ENCODE results near the gene HSPA9. TPM values are rescaled to one million over a fixed set of nuclear protein-coding genes. Genes with fewer than 3 reads are reported as not detected.

HSPA9 gene
- total RNA-seq, 1 donor from 2014 or later: 307 TPM

DNA sequence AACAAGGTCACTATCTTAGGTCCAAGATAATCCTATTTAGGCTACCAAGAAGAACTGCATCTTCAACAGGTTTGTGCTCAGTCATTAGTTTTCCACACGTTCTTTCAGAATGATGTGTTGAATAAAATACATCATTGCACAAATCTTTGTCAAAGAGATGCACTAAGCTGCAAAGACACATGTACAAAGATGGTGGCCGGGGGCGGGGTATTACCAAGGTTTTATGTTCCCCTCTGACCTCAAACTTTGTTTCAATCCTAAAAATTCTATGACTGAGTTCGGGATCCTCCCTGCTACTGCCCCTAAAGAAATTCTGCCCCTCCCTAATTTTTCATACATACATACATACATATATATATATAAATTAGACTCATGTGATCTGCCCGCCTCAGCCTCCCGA, 14.2 kb downstream of the HSPA9 start:
- no peak for DNase-seq

DNA sequence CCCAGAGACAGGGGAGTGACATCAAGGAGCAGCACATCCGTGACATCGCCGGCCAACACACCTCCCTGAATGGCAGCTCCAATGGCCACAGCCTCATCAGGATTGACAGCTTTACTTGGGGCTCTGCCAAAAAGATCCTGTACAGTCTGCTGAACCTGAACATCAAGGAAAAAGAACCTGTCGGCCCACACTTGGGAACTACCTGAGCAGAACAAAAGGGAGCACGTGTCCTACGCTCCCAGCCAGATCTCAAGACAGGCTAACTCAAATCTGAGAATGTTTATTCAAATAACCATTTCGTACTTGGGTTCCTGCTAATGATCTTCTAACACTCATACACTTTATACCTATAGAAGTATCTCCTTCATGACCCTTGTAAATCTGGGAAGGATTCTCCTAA, 15.3 kb downstream of the HSPA9 start:
- peak; percentile 23 for DNase-seq

DNA sequence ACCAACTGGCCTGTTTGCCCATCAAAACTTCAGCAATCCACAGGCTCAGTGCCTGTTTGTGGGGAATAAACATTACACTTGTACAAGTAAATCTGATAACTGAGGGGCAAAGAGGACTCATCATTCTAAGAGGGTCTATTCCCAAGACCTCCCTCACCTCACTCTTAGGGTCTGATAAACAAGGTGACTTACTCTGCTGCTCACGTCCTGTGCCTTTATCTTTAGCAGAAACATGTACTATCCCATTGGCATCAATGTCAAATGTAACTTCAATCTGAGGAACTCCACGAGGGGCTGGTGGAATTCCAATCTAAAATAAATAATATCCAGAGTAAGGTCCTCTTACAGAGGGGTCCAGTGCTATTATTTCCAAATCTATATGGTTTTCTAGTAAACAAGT, 17.5 kb downstream of the HSPA9 start:
- no peak for DNase-seq

DNA sequence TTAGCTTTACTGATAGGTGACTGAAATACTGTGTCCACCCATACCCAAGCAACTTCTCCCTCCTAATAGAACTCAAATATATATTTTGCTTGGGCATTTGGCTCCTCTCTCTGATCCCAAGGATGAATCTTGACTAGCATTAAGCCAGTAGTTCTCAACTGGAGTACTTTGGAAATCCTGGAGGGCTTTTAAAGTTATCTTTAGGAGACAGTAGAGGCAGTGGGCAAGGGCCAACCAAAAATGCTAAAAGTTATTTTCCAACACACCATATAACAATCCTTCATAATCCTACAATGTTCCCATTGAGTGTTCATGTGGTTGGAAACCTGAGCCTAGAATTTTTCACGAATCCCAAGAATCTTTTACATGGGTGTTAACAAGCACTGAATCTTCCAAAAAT, 21.1 kb downstream of the HSPA9 start:
- DNase-seq: no peak

DNA sequence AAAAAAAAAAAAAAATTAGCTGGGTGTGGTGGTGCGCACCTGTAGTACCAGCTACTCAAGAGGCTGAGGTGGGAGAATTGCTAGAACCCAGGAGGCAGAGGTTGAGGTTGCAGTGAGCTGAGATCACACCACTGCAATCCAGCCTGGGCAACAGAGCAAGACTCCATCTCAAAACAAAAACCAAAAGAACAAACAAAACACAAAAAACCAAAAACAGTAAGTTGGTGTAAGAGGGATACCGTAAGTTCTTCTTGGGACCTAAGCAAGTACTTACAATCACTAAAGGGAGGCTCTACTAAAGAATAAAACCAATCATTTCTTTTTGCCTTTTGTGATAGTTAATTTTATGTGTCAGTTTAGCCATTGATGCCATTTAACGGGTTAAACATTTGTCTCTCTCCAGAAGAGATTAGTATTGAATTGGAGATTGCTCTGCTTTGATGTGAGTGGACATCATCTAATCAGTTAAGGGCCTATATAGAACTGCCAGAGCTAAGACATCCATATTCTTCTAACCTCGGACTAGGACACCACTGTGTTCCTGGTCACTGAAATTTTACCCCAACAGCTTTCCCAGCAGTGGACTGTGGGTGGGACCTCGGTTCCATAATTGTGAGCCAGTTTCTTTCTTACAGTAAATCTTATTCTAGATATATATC, 21.6 kb downstream of the HSPA9 start:
- no peak for DNase-seq

DNA sequence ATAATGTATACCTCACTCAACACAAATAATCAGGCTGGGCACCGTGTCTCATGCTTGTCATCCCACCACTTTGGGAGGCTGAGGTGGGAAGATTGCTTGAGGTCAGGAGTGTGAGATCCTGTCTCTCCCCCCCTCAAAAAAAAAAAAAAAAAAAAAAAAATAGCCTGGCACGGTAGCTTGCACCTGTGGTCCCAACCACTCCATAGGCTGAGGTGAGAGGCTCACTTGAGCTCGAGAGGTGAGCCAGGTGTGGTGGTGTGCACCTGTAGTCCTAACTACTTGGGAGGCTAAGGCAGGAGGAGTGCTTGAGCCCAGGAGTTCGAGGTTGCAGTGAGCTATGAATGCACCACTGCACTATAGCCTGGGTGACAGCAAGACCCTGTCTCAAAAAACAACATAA, 22.5 kb downstream of the HSPA9 start:
- DNase-seq: no peak

DNA sequence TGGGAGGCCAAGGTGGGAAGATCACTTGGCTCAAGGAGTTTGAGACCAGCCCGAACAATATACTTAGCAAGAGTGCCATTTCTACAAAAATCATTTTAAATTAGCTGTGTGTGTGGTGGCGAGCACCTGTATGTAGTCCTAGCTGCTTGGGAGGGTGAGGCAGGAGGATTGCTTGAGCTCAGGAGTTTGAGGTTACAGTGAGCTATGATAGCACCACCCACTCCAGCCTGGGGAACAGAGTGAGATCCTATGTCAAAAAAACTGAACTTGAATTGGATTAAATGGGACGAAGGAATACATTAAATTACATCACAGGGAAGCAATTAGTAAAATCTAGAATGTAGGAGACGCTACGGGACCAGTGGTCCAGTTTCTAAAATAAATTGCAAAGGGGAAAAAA, 25.8 kb downstream of the HSPA9 start:
- no peak for DNase-seq

DNA sequence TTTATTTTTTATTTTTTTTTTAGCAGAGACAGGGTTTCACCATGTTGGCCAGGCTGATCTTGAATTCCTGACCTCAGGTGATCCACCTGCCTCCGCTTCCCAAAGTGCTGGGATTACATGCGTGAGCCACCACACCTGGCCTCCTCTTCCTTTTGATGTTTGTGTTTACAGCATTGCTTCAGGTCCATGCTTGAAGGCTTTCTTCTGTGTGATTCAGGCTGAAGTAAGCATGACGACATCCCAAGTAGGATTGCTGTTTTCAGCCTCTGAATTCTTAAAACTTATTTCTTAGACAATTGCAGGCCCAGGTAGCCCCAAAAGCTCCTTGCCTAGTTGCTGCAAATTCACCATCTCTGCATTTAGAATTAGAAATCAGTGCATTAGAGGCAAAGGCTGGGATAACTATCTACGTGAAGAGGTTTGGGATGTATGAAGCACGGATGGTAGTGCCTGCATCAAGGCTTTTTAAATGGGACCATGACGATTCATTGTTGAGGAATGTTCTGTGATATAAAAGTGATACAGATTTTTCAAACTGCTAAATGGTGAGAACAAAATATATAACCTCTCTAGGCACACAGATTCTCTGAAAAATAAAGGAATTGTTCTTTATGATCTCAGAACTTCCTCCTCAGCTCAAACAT, 29.2 kb downstream of the HSPA9 start:
- no peak for DNase-seq

DNA sequence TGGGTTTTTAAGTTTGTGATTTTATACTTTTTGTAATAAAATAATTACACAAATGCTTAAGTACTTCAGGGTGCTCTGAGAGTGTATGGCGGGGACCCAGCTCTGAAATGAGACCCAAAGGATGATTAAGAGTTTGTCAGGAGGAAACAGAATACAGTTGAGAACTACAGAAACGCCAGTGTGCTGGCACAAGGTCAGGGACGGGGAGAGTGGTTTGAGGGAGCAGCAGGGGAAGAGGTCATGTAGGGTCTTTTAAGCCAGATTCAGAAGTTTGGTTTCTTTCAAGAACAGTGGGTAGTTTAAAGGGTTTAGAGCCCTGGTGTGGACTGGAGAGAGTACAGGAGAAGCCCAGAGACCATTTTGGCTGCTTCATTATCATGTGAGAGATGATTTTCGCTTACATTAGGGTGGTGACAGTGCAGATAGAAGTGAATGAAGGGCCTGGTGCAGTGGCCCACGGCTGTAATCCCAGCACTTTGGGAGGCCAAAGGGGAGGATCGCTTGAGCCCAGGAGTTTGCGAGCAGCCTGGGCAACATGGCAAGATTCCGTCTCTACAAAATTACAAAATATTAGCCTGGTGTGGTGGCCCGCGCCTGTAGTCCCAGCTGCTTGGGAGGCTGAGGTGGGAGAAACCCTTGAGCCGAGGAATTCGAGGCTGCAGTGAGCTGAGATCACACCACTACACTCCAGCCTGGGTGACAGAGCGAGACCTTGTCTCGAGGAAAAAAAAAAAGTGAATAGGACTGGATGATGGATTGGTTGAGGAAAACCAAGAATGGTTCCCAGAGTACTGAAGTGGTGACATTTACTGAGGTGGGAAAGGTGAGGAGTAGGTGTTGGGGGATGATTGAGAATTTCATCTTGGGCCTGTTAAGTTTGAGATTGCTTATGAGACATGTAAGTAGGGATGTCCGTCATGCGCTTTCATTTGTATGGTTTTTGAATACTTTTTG, 30.7 kb downstream of the HSPA9 start:
- peak; percentile 20 for DNase-seq

DNA sequence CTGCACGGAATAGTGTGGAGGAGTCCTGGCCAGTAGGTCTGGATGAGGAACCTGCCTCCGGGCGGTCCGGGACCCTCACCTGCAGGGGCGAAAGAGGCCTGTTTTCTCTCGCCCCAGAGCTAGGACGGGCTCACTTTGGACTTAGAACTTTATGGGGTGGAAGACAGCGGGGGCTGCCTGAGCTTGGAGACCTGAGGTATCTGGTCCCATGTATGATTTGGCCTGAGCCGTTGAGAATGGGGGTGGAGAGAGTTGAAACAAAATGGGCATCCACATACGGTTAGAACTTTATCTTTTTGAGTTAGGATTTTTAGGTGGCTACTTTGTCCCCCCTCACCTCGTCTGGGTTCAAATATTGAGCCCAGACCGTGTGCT, 31.5 kb downstream of the HSPA9 start:
- DNase-seq: no peak

DNA sequence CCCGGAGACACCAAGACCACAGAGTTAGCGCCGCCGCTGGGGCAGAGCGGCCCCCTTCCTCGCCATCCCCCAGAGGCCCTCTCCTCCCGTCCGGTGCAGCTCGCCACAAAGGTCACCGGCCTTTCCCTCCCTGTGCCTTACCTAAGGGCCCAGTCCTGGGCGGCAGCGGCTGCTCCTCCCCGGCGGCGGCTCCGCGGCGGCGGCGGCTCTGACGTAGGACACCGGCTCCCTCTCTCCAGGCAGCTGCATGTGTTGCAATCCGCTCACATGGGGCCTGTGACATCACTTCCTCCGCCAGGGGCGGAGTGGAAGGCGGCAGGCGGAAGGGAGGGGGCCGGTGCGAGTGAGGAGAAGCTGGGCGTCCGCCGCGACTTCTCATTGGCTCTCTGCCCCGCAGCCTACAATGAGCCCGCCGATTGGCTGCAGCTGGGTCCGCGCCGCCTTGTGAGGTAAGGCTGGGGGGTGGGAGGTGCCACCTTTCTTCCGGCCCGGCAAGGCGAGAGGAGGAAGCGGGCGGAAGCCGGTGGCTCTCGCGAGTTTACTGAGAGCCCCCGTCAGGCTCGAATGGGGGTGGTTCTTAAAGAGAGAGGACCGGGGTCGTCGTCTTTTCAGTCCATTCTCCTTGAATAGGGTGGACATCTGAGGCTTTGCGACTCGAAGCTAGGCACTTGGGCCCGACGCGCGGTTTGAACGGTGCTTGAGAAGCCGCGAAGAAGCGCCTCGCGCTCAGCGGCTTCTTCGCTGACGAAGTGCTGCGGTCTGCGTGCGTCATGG, 32.1 kb downstream of the HSPA9 start, which contains the start of gene ETF1:
TSS of gene ETF1 (minus strand) at position 281 of the 774 bp plus-strand sequence. CDS start 318 bp downstream, outside the sequence.
- peak; percentile 100 for DNase-seq

DNA sequence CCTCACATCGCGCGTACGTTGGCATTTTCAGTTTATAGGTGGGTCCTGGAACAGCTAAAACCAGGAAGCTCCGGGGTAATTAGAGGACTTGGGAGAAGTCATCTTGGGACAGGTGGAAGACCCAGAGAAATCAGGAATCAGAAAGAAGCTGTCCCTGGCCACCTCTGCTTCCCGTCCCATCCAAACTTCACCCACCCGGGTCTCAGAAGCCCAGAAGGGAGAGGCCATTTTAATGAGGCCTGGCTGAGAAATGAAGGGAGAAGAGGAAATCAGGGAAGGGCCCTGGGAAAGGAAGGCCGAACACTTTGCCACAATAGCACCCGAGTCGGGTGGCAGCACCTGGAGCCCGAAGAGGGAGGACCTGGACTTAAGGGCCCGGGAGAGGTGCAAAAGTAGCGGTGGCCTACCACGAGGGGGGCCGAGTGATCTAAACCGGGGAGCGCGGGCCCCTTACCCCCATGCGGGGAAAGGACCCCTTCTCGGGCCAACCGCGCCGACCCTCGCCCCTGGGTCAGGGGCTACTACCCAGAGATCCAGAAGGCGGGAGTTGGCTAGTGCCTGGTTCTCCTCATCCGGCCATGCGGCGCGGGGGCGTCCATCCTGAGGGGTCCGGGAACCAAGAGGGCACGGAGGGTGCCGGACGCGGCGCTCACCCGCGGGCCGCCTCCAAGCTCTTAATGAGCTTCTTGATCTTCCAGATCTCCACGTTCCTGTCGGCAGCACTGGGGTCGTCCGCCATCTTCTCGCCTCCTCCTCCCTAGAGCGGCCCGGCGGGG, 32.8 kb downstream of the HSPA9 start:
- DNase-seq: peak; percentile 20

DNA sequence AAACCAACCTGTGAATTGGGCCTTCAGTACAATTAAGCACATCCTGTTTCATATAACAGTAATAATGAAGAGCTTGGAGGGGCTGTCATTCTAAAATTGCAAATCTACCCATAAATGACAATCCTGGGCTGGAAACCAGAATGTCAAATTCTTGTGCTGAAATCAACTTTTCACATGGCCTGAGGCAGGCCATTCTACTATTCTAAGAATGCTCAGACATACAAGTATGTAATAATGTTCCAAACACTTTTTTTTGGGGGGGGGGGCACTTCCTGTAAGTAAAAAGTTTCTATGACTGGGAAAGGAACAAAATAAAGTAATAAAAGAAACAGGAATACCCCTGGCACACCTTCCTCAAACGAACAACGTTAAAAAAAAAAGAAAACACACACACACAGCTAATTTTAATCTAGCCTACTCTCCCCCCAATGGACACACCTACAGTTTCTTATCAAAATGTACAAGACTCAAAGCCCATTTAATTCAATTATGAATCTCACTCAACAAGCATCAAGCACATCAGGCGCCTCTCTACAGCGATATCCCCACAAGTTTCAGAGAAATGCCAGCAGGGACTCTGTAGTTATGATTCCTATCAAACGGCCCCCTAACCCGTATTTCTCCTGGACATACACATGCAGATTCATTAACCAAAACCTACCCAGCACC, 33.6 kb downstream of the HSPA9 start:
- peak; percentile 17 for DNase-seq

DNA sequence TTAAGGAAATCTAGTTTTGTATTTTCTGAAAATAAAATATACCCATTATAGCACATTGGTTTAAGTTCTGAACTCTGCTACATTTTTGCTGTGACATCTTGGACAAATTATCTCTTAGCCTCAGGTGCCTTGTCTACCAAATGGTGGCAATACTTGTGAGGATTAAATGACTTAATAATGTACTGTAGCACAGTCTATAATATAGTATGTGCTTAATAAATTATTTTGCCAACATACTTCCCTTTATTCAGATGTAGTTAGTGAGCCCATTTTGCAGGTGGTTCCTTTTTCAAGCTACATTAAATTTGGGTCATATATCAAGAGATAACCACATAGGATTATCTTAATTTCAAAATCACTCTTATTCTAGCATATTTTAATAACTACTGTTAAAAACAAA, 35.4 kb downstream of the HSPA9 start:
- DNase-seq: no peak

DNA sequence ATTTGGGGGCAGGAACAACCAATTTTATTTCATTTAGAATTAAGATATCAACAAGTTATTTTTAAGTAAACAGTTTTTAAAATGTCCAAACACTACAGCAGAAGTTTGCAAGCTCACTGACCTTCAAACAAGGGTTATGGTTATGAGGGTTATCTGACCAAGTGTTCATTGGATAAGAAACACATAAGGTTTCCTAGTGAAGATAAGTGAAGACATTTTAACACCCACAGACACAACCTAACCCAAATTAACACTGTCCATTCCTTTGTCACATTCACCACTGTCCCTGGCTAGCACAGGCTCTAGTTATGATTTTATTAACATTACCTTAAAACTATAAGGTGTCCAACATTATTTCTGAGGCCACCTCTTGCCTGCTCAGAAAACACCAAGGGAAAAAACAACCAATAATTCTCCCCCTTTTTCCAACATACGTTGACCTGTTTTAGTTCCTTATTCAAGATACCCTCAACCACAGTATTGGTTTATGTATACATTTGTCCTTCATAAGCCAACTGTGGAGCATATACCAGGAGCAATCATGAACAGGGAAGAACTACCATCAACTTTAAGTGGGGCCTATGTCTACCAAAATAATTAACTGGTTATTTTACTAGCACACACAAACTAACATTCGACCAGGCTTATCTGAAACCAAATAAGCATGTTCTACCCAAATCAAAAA, 36.1 kb downstream of the HSPA9 start:
- no peak for DNase-seq

DNA sequence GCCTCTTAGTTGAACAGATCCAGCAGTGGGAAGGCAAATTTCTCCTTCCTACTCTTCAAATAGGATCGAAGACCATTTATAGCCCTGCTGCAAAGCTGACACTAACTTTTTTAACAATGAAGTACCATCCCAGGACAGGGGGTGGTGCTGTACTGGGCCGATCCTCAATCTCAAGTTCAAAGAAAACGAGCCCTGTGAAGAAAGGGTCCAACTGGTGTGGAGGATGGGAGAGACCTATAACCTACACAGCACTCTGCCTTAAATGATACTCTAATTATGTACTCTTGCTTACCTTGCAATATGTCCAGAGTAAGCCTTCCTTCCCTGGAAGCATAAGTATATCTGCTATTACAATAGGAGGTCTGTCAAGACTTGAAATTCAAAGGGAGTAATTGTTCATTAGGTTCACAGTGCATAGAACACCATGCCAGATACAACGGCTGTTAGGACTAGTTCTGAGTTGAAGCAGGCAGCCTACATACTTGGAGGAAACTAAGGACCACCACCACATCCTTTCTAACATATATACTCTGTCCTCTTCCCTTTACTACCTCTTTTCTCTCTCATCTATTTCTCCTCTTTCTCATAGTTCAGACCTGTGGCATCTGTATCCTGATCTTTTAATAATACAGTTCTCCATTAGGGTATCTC, 38.4 kb downstream of the HSPA9 start:
- DNase-seq: no peak

DNA sequence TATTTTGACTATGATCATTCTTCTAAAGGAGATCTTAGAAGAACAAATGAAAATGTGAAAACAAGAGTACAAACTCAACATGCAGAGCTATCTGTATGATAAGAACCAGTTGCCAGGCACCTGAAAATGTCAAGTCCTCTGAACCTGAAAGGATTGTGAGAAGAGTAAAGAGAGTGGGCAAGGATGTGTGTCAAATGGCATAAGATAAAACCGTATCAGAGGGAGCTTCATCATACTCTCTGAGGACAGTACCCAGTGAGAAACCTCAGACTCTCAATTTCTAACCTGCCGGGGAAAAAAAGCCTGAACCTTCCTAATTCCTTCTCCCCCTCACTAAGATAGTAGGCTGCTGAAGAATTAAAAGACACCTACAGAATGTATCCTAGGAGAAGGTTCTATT, 39.0 kb downstream of the HSPA9 start:
- DNase-seq: no peak

DNA sequence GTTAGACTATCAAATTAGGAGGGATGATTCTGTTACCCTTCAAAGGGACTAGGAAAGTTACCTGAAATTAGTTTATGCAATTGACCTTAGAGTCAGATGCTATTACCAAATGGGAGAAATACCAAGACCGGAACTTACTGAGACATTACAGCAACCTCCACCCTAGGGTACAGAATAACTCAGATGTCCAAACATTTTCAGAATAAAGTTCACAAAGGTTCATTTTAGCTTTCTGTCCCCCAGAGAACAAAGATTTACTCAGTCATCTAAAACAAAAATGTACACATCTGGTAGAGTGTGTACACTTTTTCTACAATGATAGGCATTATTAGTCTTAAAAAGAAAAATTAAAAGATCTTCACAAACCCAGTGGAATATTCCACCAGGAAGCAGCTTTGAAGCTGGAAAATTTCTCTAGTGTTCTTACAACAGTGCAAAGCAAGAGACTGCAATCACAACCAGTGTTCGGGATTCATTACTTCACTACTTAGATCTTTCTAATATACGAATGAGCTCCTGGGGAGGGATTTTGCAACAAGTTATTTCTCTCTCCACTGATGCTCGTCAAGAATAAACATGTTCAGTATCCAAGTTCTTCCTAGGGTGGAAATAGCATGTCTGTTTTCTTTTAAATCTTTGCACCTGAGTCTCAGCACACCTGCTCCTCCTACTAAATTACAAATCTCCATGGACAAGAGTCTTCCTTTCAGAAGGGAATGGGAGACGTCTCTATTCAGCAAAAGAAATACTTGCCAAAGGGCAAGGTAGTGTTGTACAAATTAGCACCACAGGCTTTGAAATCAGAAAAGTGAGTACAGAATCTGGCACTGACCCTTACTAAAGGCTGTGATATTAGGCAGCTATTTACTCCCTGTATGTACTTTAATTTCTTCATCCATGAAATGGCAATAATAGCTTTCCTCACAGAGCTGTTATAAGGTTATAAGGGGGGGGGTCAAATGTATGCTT, 40.9 kb downstream of the HSPA9 start:
- no peak for DNase-seq

DNA sequence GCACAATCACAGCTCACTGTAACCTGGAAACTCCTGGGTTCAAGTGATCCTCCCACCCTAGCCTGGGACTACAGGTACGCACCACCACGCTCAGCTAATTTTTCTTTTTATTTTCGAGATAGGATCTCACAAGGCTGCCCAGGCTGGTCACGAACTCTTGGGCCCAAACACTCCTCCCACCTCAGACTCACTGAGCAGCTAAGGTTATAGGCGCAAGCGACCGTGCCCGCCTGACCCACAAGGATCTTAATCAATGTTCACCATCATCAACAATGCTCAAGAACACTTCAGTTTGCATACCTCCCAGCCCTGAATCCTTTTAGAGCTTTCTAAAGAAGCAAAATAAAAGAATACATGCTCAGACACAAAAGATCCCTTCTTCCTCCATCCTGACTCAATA, 45.4 kb downstream of the HSPA9 start:
- DNase-seq: no peak

Data from tongue (tissue), 2 donors.